HepG2 (cell line): ENCODE data around the gene ETV1. TPM values are rescaled to one million over a fixed set of nuclear protein-coding genes. Genes with fewer than 3 reads are reported as not detected.

ENCODE experiments used
- ATAC-seq: fragments of 200-7000 bp; cut with Tn5 transposase; 3 replicates; pipeline ENCODE4 v1.9.1; 2020; ENCODE audit warnings: mild to moderate bottlenecking, moderate library complexity
- BruUV-seq: library from RNA; stranded (reverse); fragments of 400-500 nt; replicated peaks from 2 replicates; lab custom pipeline; 2021; lab: Mats Ljungman, UMichigan
- CTCF ChIA-PET: fragments of 300-600 bp; formaldehyde crosslinking; extraction: SDS; loops from one replicate; lab custom pipeline; 2021; ENCODE audit warnings: low total read pairs, inconsistent platforms, low intra/inter-chr PET ratio; lab: Yijun Ruan, JAX
- POLR2A ChIA-PET: fragments of 350-600 bp; sonication (Branson Sonifier 250); formaldehyde crosslinking; loops from one replicate; lab custom pipeline; 2020; ENCODE audit warnings: antibody characterized with exemption, inconsistent platforms; lab: Yijun Ruan, JAX
- DNase-seq: peaks from one replicate; pipeline ENCODE4 v3.0.0-alpha.2; 2015; ENCODE audit warnings: low spot score
- FAIRE-seq: peaks from 3 replicates; lab custom pipeline; 2011; peaks lifted over from hg19 to GRCh38; lab: Jason Lieb, UNC
- H2AFZ ChIP-seq: one replicate; pipeline ENCODE4 v1.6.1; 2011; ENCODE audit warnings: low read length, inconsistent platforms
- H3K27ac ChIP-seq: fragments of 300-600 bp; 3 replicates; pipeline ENCODE4 v1.8.0; 2011; ENCODE audit warnings: mixed run types, mild to moderate bottlenecking, mixed read lengths, low read length, inconsistent platforms; ENCODE audit not compliant: insufficient read depth; ENCODE audit errors: extremely low read length
- H3K27me3 ChIP-seq, 2 experiments: fragments of 200-600 bp in 1 of 2; 2 replicates in 1 of 2; 3 replicates in 1 of 2; pipeline versions ENCODE4 v1.6.0 to v1.8.0; 2011; ENCODE audit warnings: low read length in 2 of 2, mild to moderate bottlenecking in 2 of 2, moderate library complexity in 2 of 2, inconsistent platforms in 1 of 2; ENCODE audit not compliant: insufficient read depth in 2 of 2, control insufficient read depth in 1 of 2
- H3K36me3 ChIP-seq, 2 experiments: fragments of 200-600 bp in 1 of 2; replicated peaks in 1 of 2; 2 replicates in 1 of 2; 3 replicates in 1 of 2; pipeline versions ENCODE4 v1.5.1 to v1.8.0; 2011; ENCODE audit warnings: low read length in 2 of 2, inconsistent platforms in 1 of 2; ENCODE audit not compliant: insufficient read depth in 2 of 2, control insufficient read depth in 1 of 2
- H3K4me1 ChIP-seq: 2 replicates; pipeline ENCODE4 v1.5.1; 2012; ENCODE audit warnings: low read length, inconsistent platforms; ENCODE audit not compliant: insufficient read depth
- H3K4me2 ChIP-seq: 2 replicates; pipeline ENCODE4 v1.6.0; 2011; ENCODE audit warnings: low read depth, low read length, inconsistent platforms
- H3K4me3 ChIP-seq, 3 experiments: fragments of 200-600 bp in 1 of 3; sonication (generic), shearing (Covaris generic) in 1 of 3; replicated peaks in 1 of 3; 2 replicates each; pipeline ENCODE4 v1.5.1; 2011 to 2016; ENCODE audit warnings: low read length in 3 of 3, inconsistent platforms in 2 of 3, low read depth in 2 of 3, mild to moderate bottlenecking in 2 of 3, control low read depth in 1 of 3, mixed read lengths in 1 of 3; ENCODE audit not compliant: insufficient read depth in 1 of 3
- H3K79me2 ChIP-seq: one replicate; pipeline ENCODE4 v1.6.1; 2011; ENCODE audit warnings: low read length, inconsistent platforms; ENCODE audit not compliant: insufficient read depth
- H3K9ac ChIP-seq: 2 replicates; pipeline ENCODE4 v1.6.0; 2011; ENCODE audit warnings: mild to moderate bottlenecking, low read depth, low read length, inconsistent platforms; ENCODE audit not compliant: insufficient read depth
- H3K9me3 ChIP-seq: 2 replicates; pipeline ENCODE4 v1.5.1; 2012; ENCODE audit warnings: mild to moderate bottlenecking, low read length
- H4K20me1 ChIP-seq: 2 replicates; pipeline ENCODE4 v1.6.0; 2011; ENCODE audit warnings: inconsistent platforms, mild to moderate bottlenecking, low read length, moderate library complexity; ENCODE audit not compliant: insufficient read depth
- BRD4 ChIP-seq: sonication (generic); formaldehyde crosslinking; IDR thresholded peaks from 2 replicates; pipeline ENCODE4 v1.4.0; 2020; ENCODE audit warnings: missing genetic modification reagents
- CCAR2 ChIP-seq: fragments of 200-400 bp; formaldehyde crosslinking; optimal IDR thresholded peaks from 2 replicates; pipeline ENCODE3; 2018; ENCODE audit warnings: low read depth, mild to moderate bottlenecking, low read length, moderate library complexity
- DMAP1 ChIP-seq: IDR thresholded peaks from 2 replicates; pipeline ENCODE4 v1.6.1; 2016
- GLMP ChIP-seq: sonication (generic); formaldehyde crosslinking; IDR thresholded peaks from 2 replicates; pipeline ENCODE4 v1.9.0; 2021; ENCODE audit warnings: missing genetic modification reagents, mild to moderate bottlenecking, borderline replicate concordance
- MEF2D ChIP-seq: sonication (generic); formaldehyde crosslinking; IDR thresholded peaks from 2 replicates; pipeline ENCODE4 v1.5.1; 2020; ENCODE audit warnings: mild to moderate bottlenecking, missing genetic modification reagents
- RFX3 ChIP-seq: IDR thresholded peaks from 2 replicates; pipeline ENCODE4 v1.6.1; 2016; ENCODE audit warnings: missing biosample characterization, missing genetic modification reagents
- U2AF2 ChIP-seq: fragments of 200-400 bp; formaldehyde crosslinking; IDR thresholded peaks from 2 replicates; pipeline ENCODE4 v1.6.1; 2017; ENCODE audit warnings: low read depth, mild to moderate bottlenecking, low read length
- ZBTB1 ChIP-seq: sonication (generic); formaldehyde crosslinking; IDR thresholded peaks from 2 replicates; pipeline ENCODE4 v1.4.0; 2020; ENCODE audit warnings: missing genetic modification reagents, borderline replicate concordance
- ZFP1 ChIP-seq: IDR thresholded peaks from 2 replicates; pipeline ENCODE4 v1.6.1; 2016
- ZNF33A ChIP-seq: sonication (generic); formaldehyde crosslinking; IDR thresholded peaks from 2 replicates; pipeline ENCODE4 v1.5.1; 2020; ENCODE audit warnings: missing genetic modification reagents, mild to moderate bottlenecking, moderate library complexity, borderline replicate concordance
- ZNF451 ChIP-seq: sonication (generic); formaldehyde crosslinking; IDR thresholded peaks from 2 replicates; pipeline ENCODE4 v1.5.0; 2020; ENCODE audit warnings: mild to moderate bottlenecking, missing genetic modification reagents
- ZNF737 ChIP-seq: sonication (generic); formaldehyde crosslinking; IDR thresholded peaks from 2 replicates; pipeline ENCODE4 v1.5.0; 2020; ENCODE audit warnings: missing genetic modification reagents, mild to moderate bottlenecking, borderline replicate concordance
- ZNF790 ChIP-seq: sonication (generic); formaldehyde crosslinking; IDR thresholded peaks from 2 replicates; pipeline ENCODE4 v1.8.0; 2022; ENCODE audit warnings: missing genetic modification reagents, mild to moderate bottlenecking, borderline replicate concordance
- WGBS: methylation state at CpG from one replicate; pipeline ENCODE4 v1.1.6; 2017; ENCODE audit warnings: low lambda C conversion rate; 5-methylcytosine and 5-hydroxymethylcytosine counted together
- in situ Hi-C: cut with HindIII; loops from 2 replicates; pipeline ENCODE4 v1.10.0; 2017; ENCODE audit warnings: low pct_unique_long_range_greater_than_20kb; ENCODE audit not compliant: extremely low pct_ligation_motif_present
- intact Hi-C: fragments of 100-400 bp; cut with micrococcal nuclease; formaldehyde crosslinking; loops from one replicate; pipeline ENCODE4 v1.10.0; 2022; ENCODE audit not compliant: unreplicated experiment
- polyA plus RNA-seq, 8 experiments: library from polyadenylated mRNA; depleted of rRNA in 3 of 8; stranded (reverse) in 7 of 8; unstranded in 1 of 8; fragments of >200 nt; fragmentation: Illumina TruSeq in 4 of 8; extraction: Trizol in 4 of 8; gene quantifications; 2 replicates each; pipeline versions ENCODE4 v1.2.1 to v1.2.3, GENCODE V29; 2011 to 2016; ENCODE audit warnings: low read depth in 4 of 8, missing spikeins in 1 of 8, mixed read lengths in 1 of 8; ENCODE audit not compliant: insufficient read depth in 1 of 8
- total RNA-seq, 5 experiments: library from RNA; depleted of rRNA; stranded (reverse); fragments of >200 nt; fragmentation: Illumina TruSeq; extraction: Trizol; gene quantifications; 2 replicates each; pipeline ENCODE4 v1.2.3, GENCODE V29; 2016; ENCODE audit warnings: low read depth in 1 of 5
- TF ChIP-seq, protein P1 (sequence below): sonication (generic); formaldehyde crosslinking; IDR thresholded peaks from 2 replicates; pipeline ENCODE4 v1.8.1; 2023; ENCODE audit warnings: mild to moderate bottlenecking, moderate library complexity, missing genetic modification reagents
- TF ChIP-seq, protein P2 (sequence below): sonication (generic); formaldehyde crosslinking; IDR thresholded peaks from 2 replicates; pipeline ENCODE4 v1.8.1; 2023; ENCODE audit warnings: mild to moderate bottlenecking, missing genetic modification reagents, borderline replicate concordance
- TF ChIP-seq, protein P3 (sequence below): sonication (generic); formaldehyde crosslinking; IDR thresholded peaks from 2 replicates; pipeline ENCODE4 v1.4.0; 2020; ENCODE audit warnings: missing genetic modification reagents

Gene ETV1
- total and polyA plus RNA-seq, 2 of the 13 experiments (the other 11 are each of a cell fraction or from before 2014, with no cell fraction given) = 0.04 to 0.24 TPM

DNA sequence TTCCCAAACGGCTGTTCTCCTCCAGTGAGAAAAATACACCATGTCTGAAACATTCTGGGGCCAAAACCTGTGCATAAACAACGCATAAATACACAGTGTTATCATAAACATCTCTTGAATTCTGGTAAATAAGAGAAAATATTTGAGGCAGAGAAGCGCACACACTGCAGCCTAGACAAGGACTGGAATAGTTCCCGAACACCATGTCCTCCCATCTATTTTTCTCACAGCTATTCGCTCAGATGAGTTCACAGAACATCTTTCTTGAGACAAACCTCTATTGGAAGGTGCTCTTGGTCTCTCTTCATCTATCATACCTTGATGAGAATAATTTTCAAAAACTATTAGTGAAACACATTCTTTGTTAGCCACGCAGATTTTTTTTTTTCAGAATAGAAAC is 24.4 kb downstream of the ETV1 start (continued):
- TF ChIP-seq ZNF790 (CRISPR knock-in tag) = no peak
- no peak for TF ChIP-seq U2AF2
- TF ChIP-seq RFX3 (CRISPR knock-in tag) = no peak
- TF ChIP-seq ZNF451 (CRISPR knock-in tag) = no peak
- TF ChIP-seq ZBTB1 (CRISPR knock-in tag) = no peak
- TF ChIP-seq GLMP (CRISPR knock-in tag) = no peak
- TF ChIP-seq, protein P1, sequence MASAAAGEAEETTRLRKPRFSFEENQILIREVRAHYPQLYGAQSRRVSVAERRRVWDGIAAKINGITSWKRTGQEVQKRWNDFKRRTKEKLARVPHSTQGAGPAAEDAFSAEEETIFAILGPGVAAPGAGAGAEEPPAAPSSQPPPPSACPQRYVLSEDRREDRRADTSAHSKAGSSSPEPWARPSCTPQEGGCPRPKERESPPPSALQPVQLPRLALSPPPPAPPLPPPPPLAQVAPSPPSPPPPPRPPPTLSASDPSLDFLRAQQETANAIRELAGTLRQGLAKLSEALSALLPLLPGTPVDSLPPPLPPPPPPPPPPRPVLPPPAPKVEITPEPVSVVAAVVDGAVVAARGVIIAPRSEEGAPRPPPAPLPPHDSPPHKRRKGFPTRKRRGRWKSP = no peak
- no peak for TF ChIP-seq ZNF737 (CRISPR knock-in tag)
- TF ChIP-seq, protein P2, sequence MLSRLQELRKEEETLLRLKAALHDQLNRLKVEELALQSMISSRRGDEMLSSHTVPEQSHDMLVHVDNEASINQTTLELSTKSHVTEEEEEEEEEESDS (CRISPR knock-in tag) = no peak
- TF ChIP-seq DMAP1 (CRISPR knock-in tag) = no peak
- TF ChIP-seq CCAR2 = no peak
- TF ChIP-seq ZNF33A = no peak

DNA sequence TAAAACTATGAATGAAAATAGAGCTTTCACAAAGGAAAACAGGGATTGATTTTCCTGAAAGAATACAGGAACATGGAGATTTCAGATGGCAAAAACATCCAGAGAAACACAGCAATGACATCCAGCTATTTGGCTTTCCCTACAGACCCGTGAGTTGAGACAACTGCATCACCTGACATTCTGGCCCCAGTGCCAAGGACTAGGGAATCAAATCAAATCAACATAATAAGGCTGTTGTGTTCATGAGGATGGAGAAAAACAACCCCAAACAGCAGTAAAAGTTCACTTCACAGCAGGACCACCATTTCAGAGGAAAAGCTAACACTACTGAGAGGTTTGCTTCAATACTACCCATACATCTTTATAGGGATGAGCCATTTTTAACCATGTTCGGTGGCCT is 25.5 kb downstream of the ETV1 start:
- TF ChIP-seq MEF2D (CRISPR knock-in tag) (no peak), BRD4 (CRISPR knock-in tag) (no peak), ZFP1 (CRISPR knock-in tag) (no peak)
- TF ChIP-seq, protein P3, sequence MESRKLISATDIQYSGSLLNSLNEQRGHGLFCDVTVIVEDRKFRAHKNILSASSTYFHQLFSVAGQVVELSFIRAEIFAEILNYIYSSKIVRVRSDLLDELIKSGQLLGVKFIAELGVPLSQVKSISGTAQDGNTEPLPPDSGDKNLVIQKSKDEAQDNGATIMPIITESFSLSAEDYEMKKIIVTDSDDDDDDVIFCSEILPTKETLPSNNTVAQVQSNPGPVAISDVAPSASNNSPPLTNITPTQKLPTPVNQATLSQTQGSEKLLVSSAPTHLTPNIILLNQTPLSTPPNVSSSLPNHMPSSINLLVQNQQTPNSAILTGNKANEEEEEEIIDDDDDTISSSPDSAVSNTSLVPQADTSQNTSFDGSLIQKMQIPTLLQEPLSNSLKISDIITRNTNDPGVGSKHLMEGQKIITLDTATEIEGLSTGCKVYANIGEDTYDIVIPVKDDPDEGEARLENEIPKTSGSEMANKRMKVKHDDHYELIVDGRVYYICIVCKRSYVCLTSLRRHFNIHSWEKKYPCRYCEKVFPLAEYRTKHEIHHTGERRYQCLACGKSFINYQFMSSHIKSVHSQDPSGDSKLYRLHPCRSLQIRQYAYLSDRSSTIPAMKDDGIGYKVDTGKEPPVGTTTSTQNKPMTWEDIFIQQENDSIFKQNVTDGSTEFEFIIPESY = no peak
- ChIA-PET CTCF (no interaction called here), POLR2A (no interaction called here)
- Histone ChIP-seq H2AFZ (no peak overlapping the region), H3K9me3 (peaks cover 63% of the 10 kb centered on the region), H3K27ac (no peak overlapping the region), H3K79me2 (no peaks in the 10 kb centered on the region), H3K4me3 (no peak overlapping the region), H4K20me1 (no peaks in the 10 kb centered on the region), H3K4me1 (no peaks in the 10 kb centered on the region), H3K9ac (no peak overlapping the region), H3K36me3 (no peaks in the 10 kb centered on the region), H3K27me3 (no peaks in the 10 kb centered on the region), H3K4me2 (no peak overlapping the region)
- 41% methylated on average over 2 of the region's 2 CpGs for WGBS
- DNase-seq = no peak
- no peak for FAIRE-seq
- ATAC-seq = no peak
- BruUV-seq = no TSS peak
- intact Hi-C loops (no loop called here), in situ Hi-C loops (no loop called here)
